H1 (cell line): ENCODE measurements around the gene STX5. TPM values are rescaled to one million over a fixed set of nuclear protein-coding genes. Genes with fewer than 3 reads are reported as not detected.

Experiments
- BACH1 ChIP-seq: IDR thresholded peaks from 2 replicates; pipeline ENCODE4 v1.6.1; 2012; ENCODE audit warnings: low read length, improper control_type of control experiment
- CEBPB ChIP-seq: IDR thresholded peaks from 2 replicates; pipeline ENCODE4 v1.6.1; 2012; ENCODE audit warnings: low read depth, low read length
- EP300 ChIP-seq, 2 experiments: IDR thresholded peaks; 1 replicate in 1 of 2; 2 replicates in 1 of 2; pipeline ENCODE4 v1.6.1; 2011 to 2012; ENCODE audit warnings: low read depth in 2 of 2, low read length in 2 of 2, mild to moderate bottlenecking in 2 of 2, borderline replicate concordance in 1 of 2, inconsistent platforms in 1 of 2, moderate library complexity in 1 of 2
- HDAC2 ChIP-seq, 2 experiments: fragments of 300-600 bp in 1 of 2; sonication (generic) in 1 of 2; IDR thresholded peaks; 2 replicates each; pipeline ENCODE4 v1.6.1; 2011 to 2012; ENCODE audit warnings: low read depth in 2 of 2, low read length in 2 of 2, mild to moderate bottlenecking in 2 of 2, moderate library complexity in 2 of 2, borderline replicate concordance in 1 of 2, inconsistent platforms in 1 of 2
- HDAC6 ChIP-seq: IDR thresholded peaks from one replicate; pipeline ENCODE4 v1.7.1; 2012; ENCODE audit warnings: low read depth, mild to moderate bottlenecking, inconsistent platforms, low read length, moderate library complexity
- JUND ChIP-seq: IDR thresholded peaks from 2 replicates; pipeline ENCODE4 v1.6.1; 2011; ENCODE audit warnings: mild to moderate bottlenecking, improper control_type of control experiment, low read length
- NRF1 ChIP-seq: IDR thresholded peaks from 2 replicates; pipeline ENCODE4 v1.6.1; 2011; ENCODE audit warnings: mild to moderate bottlenecking, low read depth, low read length, improper control_type of control experiment
- POLR2AphosphoS5 ChIP-seq: IDR thresholded peaks from 2 replicates; pipeline ENCODE4 v1.6.1; 2011; ENCODE audit warnings: low read depth, low read length
- POU5F1 ChIP-seq: IDR thresholded peaks from 2 replicates; pipeline ENCODE4 v1.6.1; 2011; ENCODE audit warnings: low read depth, mild to moderate bottlenecking, low read length, moderate library complexity
- RAD21 ChIP-seq, 2 experiments: IDR thresholded peaks in 1 of 2; conservative IDR thresholded peaks in 1 of 2; 2 replicates each; pipeline ENCODE4 v1.6.1; 2011; ENCODE audit warnings: low read depth in 2 of 2, low read length in 2 of 2, improper control_type of control experiment in 1 of 2, inconsistent platforms in 1 of 2, mild to moderate bottlenecking in 1 of 2, moderate library complexity in 1 of 2
- RBBP5 ChIP-seq: IDR thresholded peaks from 2 replicates; pipeline ENCODE4 v1.7.1; 2012; ENCODE audit warnings: low read depth, mild to moderate bottlenecking, inconsistent platforms, low read length, moderate library complexity, borderline replicate concordance
- RFX5 ChIP-seq: IDR thresholded peaks from 2 replicates; pipeline ENCODE4 v1.6.1; 2011; ENCODE audit warnings: low read depth, low read length, improper control_type of control experiment, borderline replicate concordance
- RXRA ChIP-seq: IDR thresholded peaks from 2 replicates; pipeline ENCODE4 v1.6.1; 2011; ENCODE audit warnings: low read depth, mild to moderate bottlenecking, low read length, moderate library complexity; ENCODE audit not compliant: insufficient read depth
- SIN3A ChIP-seq, 2 experiments: IDR thresholded peaks in 1 of 2; conservative IDR thresholded peaks in 1 of 2; 2 replicates each; pipeline ENCODE4 v1.6.1; 2011 to 2012; ENCODE audit warnings: low read length in 2 of 2, improper control_type of control experiment in 1 of 2, low read depth in 1 of 2, mild to moderate bottlenecking in 1 of 2
- SP4 ChIP-seq: IDR thresholded peaks from 2 replicates; pipeline ENCODE4 v1.6.1; 2012; ENCODE audit warnings: low read length, inconsistent platforms
- TAF7 ChIP-seq: optimal IDR thresholded peaks from 2 replicates; pipeline ENCODE3; 2011; ENCODE audit warnings: low read depth, mild to moderate bottlenecking, inconsistent platforms, low read length, moderate library complexity, borderline replicate concordance
- TBP ChIP-seq: IDR thresholded peaks from 2 replicates; pipeline ENCODE4 v1.6.1; 2011; ENCODE audit warnings: low read depth, low read length, improper control_type of control experiment
- TCF12 ChIP-seq: IDR thresholded peaks from 2 replicates; pipeline ENCODE4 v1.6.1; 2011; ENCODE audit warnings: low read depth, mild to moderate bottlenecking, low read length
- polyA plus RNA-seq, 7 experiments: library from polyadenylated mRNA; depleted of rRNA in 3 of 7; stranded (reverse) in 5 of 7; unstranded in 2 of 7; fragments of >200 nt in 5 of 7; fragments of 200-250 nt in 2 of 7; gene quantifications; 1 replicate in 5 of 7; 2 replicates in 1 of 7; 4 replicates in 1 of 7; pipeline versions ENCODE4 v1.2.1 to v1.2.3, GENCODE V29; 2011 to 2013; ENCODE audit warnings: missing spikeins in 2 of 7, mixed read lengths in 2 of 7
- total RNA-seq: library from RNA; stranded (reverse); fragmentation: NEBNext Ultra II Directional; extraction: Animal tissue kit (Norgen Biotek cat#: 25700); gene quantifications from 2 replicates; pipeline ENCODE4 v1.2.1, GENCODE V29; 2021
- TF ChIP-seq, protein P1 (sequence below), 3 experiments: IDR thresholded peaks; 1 replicate in 2 of 3; 2 replicates in 1 of 3; pipeline versions ENCODE4 v1.5.1 to v1.6.1; 2011; ENCODE audit warnings: low read length in 3 of 3, mild to moderate bottlenecking in 3 of 3, inconsistent platforms in 2 of 3, low read depth in 1 of 3, moderate library complexity in 1 of 3; ENCODE audit not compliant: insufficient read depth in 1 of 3; ENCODE audit errors: control extremely low read depth in 1 of 3

STX5 gene
- total and polyA plus RNA-seq, 2 of the 8 experiments (the other 6 are each of a cell fraction or from before 2014, with no cell fraction given): 24.2 to 28.5 TPM

- TF ChIP-seq SP4 (peak; percentile 95), TAF7 (peak; percentile 99), CEBPB (no peak), POLR2AphosphoS5 (peak; percentile 99), TBP (peak; percentile 99), RFX5 (no peak), SIN3A (conservative IDR thresholded peaks at IDR 0.05 in 1 of 2, IDR thresholded peaks at IDR 0.05 in 1 of 2; ENCODE audit: low read depth in 1 of 2, low read length in 2 of 2) (peak; percentile 82 to 86; a peak in 3 of 4 replicates), JUND (peak; percentile 49; the same call in 1 of the 2 replicates), NRF1 (peak; percentile 88), POU5F1 (no peak), HDAC2 (IDR thresholded peaks at IDR 0.05; ENCODE audit: borderline replicate concordance in 1 of 2, low read depth in 2 of 2, low read length in 2 of 2) (no peak), EP300 (IDR thresholded peaks at IDR 0.05; ENCODE audit: borderline replicate concordance in 1 of 2, low read depth in 2 of 2, low read length in 2 of 2) (no peak), RBBP5 (peak; percentile 47; the same call in 1 of the 2 replicates), BACH1 (no peak), HDAC6 (no peak), RAD21 (IDR thresholded peaks at IDR 0.05 in 1 of 2, conservative IDR thresholded peaks at IDR 0.05 in 1 of 2; ENCODE audit: low read depth in 2 of 2, low read length in 2 of 2) (no peak), RXRA (no peak), TCF12 (no peak)
- TF ChIP-seq, protein P1, sequence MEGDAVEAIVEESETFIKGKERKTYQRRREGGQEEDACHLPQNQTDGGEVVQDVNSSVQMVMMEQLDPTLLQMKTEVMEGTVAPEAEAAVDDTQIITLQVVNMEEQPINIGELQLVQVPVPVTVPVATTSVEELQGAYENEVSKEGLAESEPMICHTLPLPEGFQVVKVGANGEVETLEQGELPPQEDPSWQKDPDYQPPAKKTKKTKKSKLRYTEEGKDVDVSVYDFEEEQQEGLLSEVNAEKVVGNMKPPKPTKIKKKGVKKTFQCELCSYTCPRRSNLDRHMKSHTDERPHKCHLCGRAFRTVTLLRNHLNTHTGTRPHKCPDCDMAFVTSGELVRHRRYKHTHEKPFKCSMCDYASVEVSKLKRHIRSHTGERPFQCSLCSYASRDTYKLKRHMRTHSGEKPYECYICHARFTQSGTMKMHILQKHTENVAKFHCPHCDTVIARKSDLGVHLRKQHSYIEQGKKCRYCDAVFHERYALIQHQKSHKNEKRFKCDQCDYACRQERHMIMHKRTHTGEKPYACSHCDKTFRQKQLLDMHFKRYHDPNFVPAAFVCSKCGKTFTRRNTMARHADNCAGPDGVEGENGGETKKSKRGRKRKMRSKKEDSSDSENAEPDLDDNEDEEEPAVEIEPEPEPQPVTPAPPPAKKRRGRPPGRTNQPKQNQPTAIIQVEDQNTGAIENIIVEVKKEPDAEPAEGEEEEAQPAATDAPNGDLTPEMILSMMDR (IDR thresholded peaks at IDR 0.05; ENCODE audit: control extremely low read depth in 1 of 3, insufficient read depth in 1 of 3, low read depth in 1 of 3, low read length in 3 of 3): no peak
These were observed 23.9 kb upstream of the STX5 start (continued) for GRCh38 chr11:62855571-62856332.
